C4-2B (cell line): ENCODE data around the gene PYGO1.
"Not testable (repeated sequence)": the region's sequence is repeated elsewhere in the genome, so short reads cannot be mapped to it uniquely, and the experiment has no call there.

ENCODE experiments used
- CTCF ChIP-seq: fragments of 450-650 bp; conservative IDR thresholded peaks from 2 replicates; pipeline ENCODE4 v1.5.1; 2017; ENCODE audit warnings: mild to moderate bottlenecking
- ZFX ChIP-seq: fragments of 450-650 bp; IDR thresholded peaks from 2 replicates; pipeline ENCODE4 v1.6.1; 2017

DNA sequence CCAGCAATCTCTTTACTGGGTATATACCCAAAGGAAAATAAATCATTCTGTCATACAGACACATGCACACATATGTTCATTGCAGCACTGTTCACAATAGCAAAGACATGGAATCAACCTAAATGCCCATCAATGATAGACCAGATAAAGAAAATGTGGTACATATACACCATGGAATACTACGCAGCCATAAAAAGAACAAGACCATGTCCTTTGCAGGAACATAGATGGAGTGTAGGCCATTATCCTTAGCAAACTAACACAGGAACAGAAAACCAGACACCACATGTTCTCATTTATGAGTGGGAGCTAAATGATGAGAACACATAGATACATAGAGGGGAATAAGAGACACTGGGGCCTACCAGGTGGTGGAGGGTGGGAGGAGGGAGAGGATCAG is 4.9 kb upstream of the PYGO1 start:
- not testable (repeated sequence) for TF ChIP-seq CTCF, ZFX
